ENCODE results near the gene PCNX1.

Gene PCNX1

DNA sequence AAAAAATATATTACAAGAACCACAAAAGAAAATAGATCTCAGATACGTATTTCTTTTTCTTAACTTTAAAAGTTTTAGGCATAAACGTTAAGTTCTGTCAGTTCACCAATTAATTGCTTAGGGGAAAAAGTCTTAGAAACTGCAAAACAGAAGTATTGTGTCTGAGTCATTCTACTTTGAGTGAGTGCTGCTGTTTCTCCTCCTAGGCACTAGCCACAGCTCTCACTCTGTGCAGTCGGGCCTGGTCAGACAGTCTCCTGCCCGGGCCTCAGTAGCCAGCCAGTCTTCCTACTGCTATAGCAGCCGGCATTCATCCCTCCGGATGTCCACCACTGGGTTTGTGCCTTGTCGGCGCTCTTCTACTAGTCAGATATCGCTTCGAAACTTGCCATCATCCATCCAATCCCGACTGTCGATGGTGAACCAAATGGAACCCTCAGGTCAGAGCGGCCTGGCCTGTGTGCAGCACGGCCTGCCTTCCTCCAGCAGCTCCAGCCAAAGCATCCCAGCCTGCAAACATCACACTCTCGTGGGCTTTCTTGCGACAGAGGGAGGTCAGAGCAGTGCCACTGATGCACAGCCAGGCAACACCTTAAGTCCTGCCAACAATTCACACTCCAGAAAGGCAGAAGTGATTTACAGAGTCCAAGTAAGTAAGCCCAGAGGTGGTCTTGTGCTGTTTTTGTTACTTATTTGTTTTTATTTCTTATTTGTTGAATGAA is 201.3 kb downstream of the PCNX1 start (continued):
- TF ChIP-seq ZNF48 (tag by site-specific recombination; IDR thresholded peaks at IDR 0.05) (no peak), ZNF169 (tag by site-specific recombination; IDR thresholded peaks at IDR 0.05) (no peak), ZNF501 (tag by site-specific recombination; IDR thresholded peaks at IDR 0.05) (no peak), ZNF558 (tag by site-specific recombination; IDR thresholded peaks at IDR 0.05) (no peak)

DNA sequence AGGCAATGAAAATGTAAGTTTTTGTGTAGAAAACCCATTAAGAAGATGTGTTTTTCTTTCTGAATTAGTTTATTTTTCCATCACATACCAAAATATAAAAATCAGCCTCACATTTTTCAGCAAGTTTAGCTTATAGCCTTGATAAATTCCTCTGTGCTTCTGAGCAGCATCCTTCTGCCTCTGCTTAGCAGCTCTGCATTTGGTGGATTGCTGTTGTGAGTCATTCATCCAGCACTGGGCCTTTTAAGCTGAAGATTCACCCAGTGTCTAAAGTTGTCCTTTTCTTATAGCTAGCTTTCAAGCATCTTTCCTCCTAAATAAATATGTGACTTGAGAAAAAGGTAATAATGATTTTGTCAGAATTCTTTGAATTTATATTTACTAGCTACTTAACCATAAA is 206.1 kb downstream of the PCNX1 start:
- ChIA-PET POLR2A (no interaction called here), CTCF (interaction anchor here (1.6 kb wide), 1 partner anchor 9 kb away, joined by 8 read pairs; no protein-coding TSS in a partner anchor)
- no peaks in the 10 kb centered on the region for H3K4me1 ChIP-seq (ENCODE audit: control insufficient read depth, insufficient read depth, low read length)
- H3K9me3 ChIP-seq (ENCODE audit: control insufficient read depth, insufficient read depth, low read depth, low read length): no peaks in the 10 kb centered on the region
- no peak overlapping the region for H3K4me3 ChIP-seq (ENCODE audit: low read depth, low read length)
- H3K27ac ChIP-seq (ENCODE audit: extremely low read depth, low read depth, low read length): no peak overlapping the region
- peaks cover 0 to 33% of the 10 kb centered on the region in 2 experiments; a peak in 2 of 3 replicates for H3K36me3 ChIP-seq (ENCODE audit: control insufficient read depth in 2 of 2, insufficient read depth in 1 of 2, low read length in 2 of 2)
- no peak for TF ChIP-seq ZBTB48 (tag by site-specific recombination; IDR thresholded peaks at IDR 0.05)

DNA sequence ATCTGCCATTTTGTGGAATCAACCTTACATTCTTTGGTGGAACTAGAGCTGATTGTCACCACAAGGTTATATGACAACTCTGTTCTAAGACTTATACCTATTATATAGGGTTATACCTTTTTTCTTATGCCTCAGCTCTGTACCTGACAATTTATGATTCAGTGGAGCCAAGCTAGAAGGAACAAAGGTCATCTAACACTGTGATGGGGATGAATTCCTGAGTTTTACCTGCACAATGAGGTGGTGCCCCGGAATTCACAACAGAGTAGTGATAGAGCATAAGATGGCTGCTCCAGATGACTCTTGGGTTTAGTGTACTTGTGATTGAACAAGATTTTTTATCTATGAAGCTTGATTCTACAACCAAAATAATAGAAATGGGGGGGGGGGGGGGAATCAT is 207.3 kb downstream of the PCNX1 start:
- TF ChIP-seq ZNF785 (tag by site-specific recombination; IDR thresholded peaks at IDR 0.05) (no peak), ZNF792 (tag by site-specific recombination; IDR thresholded peaks at IDR 0.05) (no peak), ZNF391 (tag by site-specific recombination; IDR thresholded peaks at IDR 0.05; ENCODE audit: borderline replicate concordance, low read depth) (no peak), ZNF654 (tag by site-specific recombination; IDR thresholded peaks at IDR 0.05; ENCODE audit: low read depth) (no peak), ZNF555 (tag by site-specific recombination; conservative IDR thresholded peaks at IDR 0.05) (no peak), ZNF624 (tag by site-specific recombination; IDR thresholded peaks at IDR 0.05) (no peak), ZNF530 (tag by site-specific recombination; IDR thresholded peaks at IDR 0.05; ENCODE audit: low read depth) (no peak), ZNF19 (tag by site-specific recombination; IDR thresholded peaks at IDR 0.05; ENCODE audit: low read depth) (no peak), ZEB2 (tag by site-specific recombination; IDR thresholded peaks at IDR 0.05) (no peak), ZNF114 (tag by site-specific recombination; IDR thresholded peaks at IDR 0.05) (no peak), ZNF596 (tag by site-specific recombination; IDR thresholded peaks at IDR 0.05) (no peak), ZNF140 (tag by site-specific recombination; IDR thresholded peaks at IDR 0.05) (no peak), ZNF701 (tag by site-specific recombination; IDR thresholded peaks at IDR 0.05) (no peak), SP2 (tag by site-specific recombination; IDR thresholded peaks at IDR 0.05) (no peak), ZNF670 (tag by site-specific recombination; IDR thresholded peaks at IDR 0.05; ENCODE audit: low read depth) (no peak)
- TF ChIP-seq, protein P1, sequence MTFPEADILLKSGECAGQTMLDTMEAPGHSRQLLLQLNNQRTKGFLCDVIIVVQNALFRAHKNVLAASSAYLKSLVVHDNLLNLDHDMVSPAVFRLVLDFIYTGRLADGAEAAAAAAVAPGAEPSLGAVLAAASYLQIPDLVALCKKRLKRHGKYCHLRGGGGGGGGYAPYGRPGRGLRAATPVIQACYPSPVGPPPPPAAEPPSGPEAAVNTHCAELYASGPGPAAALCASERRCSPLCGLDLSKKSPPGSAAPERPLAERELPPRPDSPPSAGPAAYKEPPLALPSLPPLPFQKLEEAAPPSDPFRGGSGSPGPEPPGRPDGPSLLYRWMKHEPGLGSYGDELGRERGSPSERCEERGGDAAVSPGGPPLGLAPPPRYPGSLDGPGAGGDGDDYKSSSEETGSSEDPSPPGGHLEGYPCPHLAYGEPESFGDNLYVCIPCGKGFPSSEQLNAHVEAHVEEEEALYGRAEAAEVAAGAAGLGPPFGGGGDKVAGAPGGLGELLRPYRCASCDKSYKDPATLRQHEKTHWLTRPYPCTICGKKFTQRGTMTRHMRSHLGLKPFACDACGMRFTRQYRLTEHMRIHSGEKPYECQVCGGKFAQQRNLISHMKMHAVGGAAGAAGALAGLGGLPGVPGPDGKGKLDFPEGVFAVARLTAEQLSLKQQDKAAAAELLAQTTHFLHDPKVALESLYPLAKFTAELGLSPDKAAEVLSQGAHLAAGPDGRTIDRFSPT (tag by site-specific recombination; IDR thresholded peaks at IDR 0.05): no peak
- TF ChIP-seq, protein P2, sequence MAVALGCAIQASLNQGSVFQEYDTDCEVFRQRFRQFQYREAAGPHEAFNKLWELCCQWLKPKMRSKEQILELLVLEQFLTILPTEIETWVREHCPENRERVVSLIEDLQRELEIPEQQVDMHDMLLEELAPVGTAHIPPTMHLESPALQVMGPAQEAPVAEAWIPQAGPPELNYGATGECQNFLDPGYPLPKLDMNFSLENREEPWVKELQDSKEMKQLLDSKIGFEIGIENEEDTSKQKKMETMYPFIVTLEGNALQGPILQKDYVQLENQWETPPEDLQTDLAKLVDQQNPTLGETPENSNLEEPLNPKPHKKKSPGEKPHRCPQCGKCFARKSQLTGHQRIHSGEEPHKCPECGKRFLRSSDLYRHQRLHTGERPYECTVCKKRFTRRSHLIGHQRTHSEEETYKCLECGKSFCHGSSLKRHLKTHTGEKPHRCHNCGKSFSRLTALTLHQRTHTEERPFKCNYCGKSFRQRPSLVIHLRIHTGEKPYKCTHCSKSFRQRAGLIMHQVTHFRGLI (tag by site-specific recombination; IDR thresholded peaks at IDR 0.05): no peak
- TF ChIP-seq, protein P3, sequence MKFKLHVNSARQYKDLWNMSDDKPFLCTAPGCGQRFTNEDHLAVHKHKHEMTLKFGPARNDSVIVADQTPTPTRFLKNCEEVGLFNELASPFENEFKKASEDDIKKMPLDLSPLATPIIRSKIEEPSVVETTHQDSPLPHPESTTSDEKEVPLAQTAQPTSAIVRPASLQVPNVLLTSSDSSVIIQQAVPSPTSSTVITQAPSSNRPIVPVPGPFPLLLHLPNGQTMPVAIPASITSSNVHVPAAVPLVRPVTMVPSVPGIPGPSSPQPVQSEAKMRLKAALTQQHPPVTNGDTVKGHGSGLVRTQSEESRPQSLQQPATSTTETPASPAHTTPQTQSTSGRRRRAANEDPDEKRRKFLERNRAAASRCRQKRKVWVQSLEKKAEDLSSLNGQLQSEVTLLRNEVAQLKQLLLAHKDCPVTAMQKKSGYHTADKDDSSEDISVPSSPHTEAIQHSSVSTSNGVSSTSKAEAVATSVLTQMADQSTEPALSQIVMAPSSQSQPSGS (tag by site-specific recombination; IDR thresholded peaks at IDR 0.05; ENCODE audit: low read depth): no peak
- TF ChIP-seq, protein P4, sequence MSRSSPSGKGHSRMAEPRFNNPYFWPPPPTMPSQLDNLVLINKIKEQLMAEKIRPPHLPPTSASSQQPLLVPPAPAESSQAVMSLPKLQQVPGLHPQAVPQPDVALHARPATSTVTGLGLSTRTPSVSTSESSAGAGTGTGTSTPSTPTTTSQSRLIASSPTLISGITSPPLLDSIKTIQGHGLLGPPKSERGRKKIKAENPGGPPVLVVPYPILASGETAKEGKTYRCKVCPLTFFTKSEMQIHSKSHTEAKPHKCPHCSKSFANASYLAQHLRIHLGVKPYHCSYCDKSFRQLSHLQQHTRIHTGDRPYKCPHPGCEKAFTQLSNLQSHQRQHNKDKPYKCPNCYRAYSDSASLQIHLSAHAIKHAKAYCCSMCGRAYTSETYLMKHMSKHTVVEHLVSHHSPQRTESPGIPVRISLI (tag by site-specific recombination; IDR thresholded peaks at IDR 0.05): no peak
- ChIA-PET CTCF (interaction anchor here (0.6 to 1.6 kb wide), 4 partner anchors 10 to 24 kb away, joined by 3 to 8 read pairs (median 6); no protein-coding TSS in a partner anchor), POLR2A (interaction anchor here (0.6 to 0.7 kb wide), 2 partner anchors 65 to 470 kb away, joined by 3 to 9 read pairs; no protein-coding TSS in a partner anchor)
- Histone ChIP-seq H3K36me3 (ENCODE audit: control insufficient read depth in 2 of 2, insufficient read depth in 1 of 2, low read length in 2 of 2) (peaks cover 0 to 21% of the 10 kb centered on the region in 2 experiments; a peak in 2 of 3 replicates), H3K27ac (ENCODE audit: extremely low read depth, low read depth, low read length) (no peak overlapping the region), H3K4me3 (ENCODE audit: low read depth, low read length) (no peak overlapping the region), H3K4me1 (ENCODE audit: control insufficient read depth, insufficient read depth, low read length) (no peaks in the 10 kb centered on the region), H3K9me3 (ENCODE audit: control insufficient read depth, insufficient read depth, low read depth, low read length) (no peaks in the 10 kb centered on the region)

All from HEK293 (cell line).